Stimulated activated CD4-positive, alpha-beta T cell treated with anti-CD3 and anti-CD28 coated beads, TNF-alpha, amount 100 ng/mL, for 1 hour (primary cell): ENCODE results near the gene MECR.

Experiments used
- DNase-seq, 3 donors: peaks; one replicate each; pipeline ENCODE4 v3.0.0-alpha.2; 2020; ENCODE audit warnings: low read depth in 3 of 3, low spot score in 1 of 3

Gene MECR

GRCh38 chr1:29255134-29255666, 24.5 kb upstream of the MECR start:
- DNase-seq = no peak

DNA sequence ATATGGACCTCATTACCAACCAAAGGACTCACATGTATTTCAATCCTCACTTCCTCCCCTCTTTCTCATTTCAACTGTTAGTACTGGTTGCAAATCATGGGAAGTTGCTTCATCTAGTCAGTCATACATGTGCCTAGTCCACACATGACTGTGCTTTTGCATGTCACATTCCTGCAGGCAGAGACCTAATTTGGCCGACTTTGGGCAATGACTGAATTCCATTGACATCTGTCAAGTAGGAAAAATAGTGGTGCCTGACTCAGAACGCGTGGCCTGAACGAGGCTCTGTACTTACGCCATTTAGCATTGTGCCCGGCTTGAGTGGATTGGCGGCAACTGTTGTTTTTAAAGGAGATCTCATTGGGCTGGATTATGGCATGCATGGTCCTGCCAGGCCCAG, 23.6 kb upstream of the MECR start:
- no peak for DNase-seq

GRCh38 chr1:29253180-29253579, 22.4 kb upstream of the MECR start:
- no peak for DNase-seq

- no peak for DNase-seq
These were observed 20.7 kb upstream of the MECR start for GRCh38 chr1:29251164-29252124.

GRCh38 chr1:29249951-29250581, 19.3 kb upstream of the MECR start:
- DNase-seq = no peak

GRCh38 chr1:29249170-29249691, 18.5 kb upstream of the MECR start:
- no peak for DNase-seq

- no peak for DNase-seq
These were observed 17.7 kb upstream of the MECR start for GRCh38 chr1:29248409-29248808.

- no peak for DNase-seq
These were observed 17.0 kb upstream of the MECR start for GRCh38 chr1:29247571-29248273.

GRCh38 chr1:29247044-29247443, 16.3 kb upstream of the MECR start:
- DNase-seq = no peak

DNA sequence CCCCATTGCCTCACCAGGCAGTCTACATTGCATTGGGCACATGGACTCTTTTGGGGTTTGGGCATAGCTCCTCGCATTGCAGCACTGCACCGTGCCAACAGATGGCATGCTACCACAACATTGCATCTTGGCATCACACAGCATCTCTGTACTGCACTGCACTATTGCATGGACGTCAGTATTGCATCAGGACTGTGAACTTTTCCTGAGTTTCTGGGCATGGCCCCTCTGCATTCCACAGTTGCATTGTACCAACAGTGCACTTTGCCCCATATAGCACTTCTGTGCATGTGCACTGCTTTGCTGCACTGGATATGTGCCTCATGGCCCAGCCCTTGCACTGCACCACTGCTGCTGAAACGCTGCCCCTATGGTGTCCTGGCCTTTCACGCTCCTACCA, 15.1 kb upstream of the MECR start:
- DNase-seq = no peak

DNA sequence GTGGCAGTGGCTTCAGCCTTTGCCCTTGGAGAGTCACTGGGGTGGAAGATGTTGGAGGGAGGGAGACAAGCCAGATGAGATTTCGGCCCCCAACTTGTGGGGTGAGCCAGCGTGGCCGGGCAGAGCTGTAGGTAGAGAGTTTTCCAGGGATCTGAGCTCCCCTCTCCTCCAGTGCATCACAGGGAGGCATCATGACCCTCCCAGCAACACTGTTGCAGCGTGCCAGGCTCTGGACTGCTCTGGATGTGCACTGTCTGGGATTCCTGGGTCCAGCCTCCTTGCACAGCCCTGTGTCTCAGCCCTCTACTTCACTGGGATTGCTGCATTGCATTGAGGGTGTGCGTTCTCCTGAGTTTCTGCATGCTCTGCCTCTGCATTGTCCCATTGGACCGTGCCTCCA, 14.5 kb upstream of the MECR start:
- DNase-seq = no peak

DNA sequence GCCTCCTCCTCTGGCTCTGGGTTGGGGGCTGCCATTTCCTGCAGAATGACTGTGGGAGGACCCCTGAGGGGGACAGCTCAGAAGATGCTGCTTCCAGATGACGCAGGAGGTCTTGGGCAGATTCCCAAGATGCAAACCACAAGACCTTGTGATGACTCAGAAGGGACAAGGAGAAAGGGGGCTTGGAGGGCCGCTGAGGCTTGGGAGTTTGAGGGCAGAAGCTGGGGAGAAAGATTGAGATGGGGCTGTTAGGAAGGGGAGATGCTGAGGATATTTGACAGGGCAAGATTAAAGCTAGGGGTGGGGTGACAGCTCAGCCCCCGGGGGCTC, 13.1 kb upstream of the MECR start:
- no peak for DNase-seq

- DNase-seq = no peak
These were observed 12.5 kb upstream of the MECR start for GRCh38 chr1:29243023-29243870.

DNA sequence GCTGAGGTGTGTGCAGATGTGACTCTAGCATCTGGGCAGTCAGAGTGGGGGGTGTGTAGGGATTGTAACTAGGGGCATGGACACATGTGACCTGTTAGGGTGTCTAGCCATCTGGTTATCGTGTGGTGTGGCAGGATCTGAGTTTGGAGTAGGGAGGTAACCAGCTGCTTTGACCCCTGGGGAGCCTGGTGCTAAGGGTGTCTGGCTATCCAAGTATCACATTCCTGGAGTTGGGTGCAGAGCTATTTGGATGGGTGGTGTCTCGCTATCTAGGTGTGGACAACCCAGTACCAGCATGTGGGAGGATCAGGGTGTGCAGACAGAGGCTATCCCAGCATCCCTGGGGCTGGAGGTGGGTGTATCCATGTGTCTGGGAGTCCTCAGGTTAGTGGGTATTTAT, 10.3 kb upstream of the MECR start:
- no peak for DNase-seq

GRCh38 chr1:29240400-29240837, 9.7 kb upstream of the MECR start:
- DNase-seq = no peak

DNA sequence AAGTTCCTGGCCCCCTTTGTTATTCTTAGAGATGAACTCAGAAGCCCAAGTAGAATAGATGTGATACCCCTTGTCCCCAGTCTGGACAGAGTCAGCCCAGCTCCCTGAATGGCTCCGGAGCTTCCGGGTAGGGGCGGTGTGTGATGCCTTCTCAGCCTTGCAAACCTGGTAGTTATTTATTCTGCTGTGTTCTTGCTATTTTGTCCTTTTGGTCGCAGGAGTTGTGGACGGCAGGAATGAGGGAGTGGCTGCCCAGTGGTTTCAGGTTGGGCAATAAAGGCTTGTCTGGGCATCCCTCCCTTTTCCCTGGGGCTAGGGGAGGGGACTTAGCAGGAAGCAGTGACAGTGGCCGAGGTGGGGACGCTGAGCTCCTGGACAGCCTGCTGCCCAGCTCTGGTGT, 8.4 kb upstream of the MECR start:
- DNase-seq = no peak

- DNase-seq = no peak
These were observed 7.9 kb upstream of the MECR start for GRCh38 chr1:29238620-29239002.

DNA sequence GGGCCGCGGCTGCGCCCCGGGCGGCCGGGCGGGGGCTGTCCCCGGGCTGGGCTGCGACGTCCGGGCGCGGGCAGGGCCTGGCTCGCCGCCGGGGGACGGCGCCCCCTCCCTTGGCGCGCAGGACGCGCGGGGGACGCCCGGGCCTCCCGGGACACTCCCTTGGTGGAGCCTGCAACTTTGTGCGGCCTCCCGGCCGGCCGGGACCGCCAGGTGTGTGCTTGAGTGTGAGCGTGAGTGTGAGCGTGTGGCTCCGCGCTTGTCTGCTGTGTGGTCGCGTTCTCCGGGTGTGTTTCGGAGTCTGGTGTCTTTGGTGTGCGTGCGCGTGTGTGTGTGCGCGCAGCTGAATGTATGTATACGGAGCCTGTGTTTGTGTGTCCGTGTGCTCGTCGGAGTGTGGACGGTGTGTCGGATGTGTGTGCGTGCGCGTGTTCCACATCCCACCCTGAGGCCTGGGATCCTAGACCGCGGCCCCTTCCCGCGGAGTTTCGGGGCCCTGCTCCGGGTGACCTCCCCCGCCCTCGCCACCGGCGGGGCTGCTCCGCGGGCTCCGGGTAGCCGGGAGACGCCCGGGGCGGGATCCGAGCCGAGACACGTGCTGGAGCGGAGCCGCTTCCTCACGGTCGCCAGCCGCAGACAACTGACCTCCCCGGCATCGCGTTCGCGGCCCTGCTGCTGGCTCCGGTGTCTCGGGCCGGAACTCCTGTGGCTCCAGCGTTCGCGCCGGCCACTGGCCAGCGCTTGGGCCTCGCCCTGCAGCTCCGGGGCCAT, 7.3 kb upstream of the MECR start:
- DNase-seq = no peak

- DNase-seq = no peak
These were observed 6.5 kb upstream of the MECR start for GRCh38 chr1:29237129-29237821.
